SJCRH30 (cell line): ENCODE results near the gene CD40. TPM values are rescaled to one million over a fixed set of nuclear protein-coding genes. Genes with fewer than 3 reads are reported as not detected.
A peak's percentile ranks its signal among the peaks of the same experiment; 100 is the strongest.

ENCODE experiments used
- DNase-seq, 2 experiments: peaks; one replicate each; pipeline ENCODE4 v3.0.0-alpha.2; 2015 to 2020
- H3K27ac ChIP-seq: fragments of 250-450 bp; sonication (Bioruptor Pico); 2 replicates; pipeline ENCODE4 v1.5.1; 2020; ENCODE audit warnings: mild to moderate bottlenecking, moderate library complexity
- H3K27me3 ChIP-seq: fragments of 250-450 bp; sonication (Bioruptor Pico); 2 replicates; pipeline ENCODE4 v1.5.1; 2020; ENCODE audit warnings: mild to moderate bottlenecking, moderate library complexity
- H3K36me3 ChIP-seq: fragments of 250-450 bp; sonication (Bioruptor Pico); 2 replicates; pipeline ENCODE4 v1.5.1; 2020; ENCODE audit warnings: mild to moderate bottlenecking, moderate library complexity
- H3K4me1 ChIP-seq: fragments of 250-450 bp; sonication (Bioruptor Pico); 2 replicates; pipeline ENCODE4 v1.5.1; 2020; ENCODE audit warnings: mild to moderate bottlenecking, moderate library complexity
- H3K4me3 ChIP-seq: fragments of 250-450 bp; sonication (Bioruptor Pico); 2 replicates; pipeline ENCODE4 v1.5.1; 2020; ENCODE audit warnings: mild to moderate bottlenecking, moderate library complexity
- H3K9me3 ChIP-seq: fragments of 250-450 bp; sonication (Bioruptor Pico); replicated peaks from 2 replicates; pipeline ENCODE4 v1.5.1; 2020; ENCODE audit warnings: mild to moderate bottlenecking, moderate library complexity
- total RNA-seq: library from RNA; depleted of rRNA; stranded (reverse); fragments of >200 nt; shearing (Covaris generic); gene quantifications from 2 replicates; pipeline ENCODE4 v1.2.3, GENCODE V29; 2014

Gene CD40
- total RNA-seq, 1 experiment from 2014 or later, result 0.12 TPM

- no peak for DNase-seq
- H3K27ac ChIP-seq, result no peak overlapping the region
- H3K4me1 ChIP-seq, result no peaks in the 10 kb centered on the region
- H3K9me3 ChIP-seq, result no peaks in the 10 kb centered on the region
- peaks cover 13% of the 10 kb centered on the region; the same call in 1 of the 2 replicates for H3K27me3 ChIP-seq
- no peak overlapping the region for H3K4me3 ChIP-seq
- no peaks in the 10 kb centered on the region for H3K36me3 ChIP-seq
Measured at GRCh38 chr20:46122516-46123481, 4.7 kb downstream of the CD40 start.

GRCh38 chr20:46123482-46124245 lies 5.5 kb downstream of the CD40 start:
- Histone ChIP-seq H3K4me3 (no peak overlapping the region), H3K4me1 (no peaks in the 10 kb centered on the region), H3K27ac (no peak overlapping the region), H3K27me3 (peaks cover 13% of the 10 kb centered on the region; the same call in 1 of the 2 replicates), H3K36me3 (no peaks in the 10 kb centered on the region), H3K9me3 (no peaks in the 10 kb centered on the region)
- no peak for DNase-seq

GRCh38 chr20:46126440-46127056 lies 8.4 kb downstream of the CD40 start:
- H3K9me3 ChIP-seq, result no peaks in the 10 kb centered on the region
- no peaks in the 10 kb centered on the region for H3K4me1 ChIP-seq
- H3K27me3 ChIP-seq, result peaks cover 24% of the 10 kb centered on the region; the same call in 1 of the 2 replicates
- DNase-seq, result no peak
- H3K36me3 ChIP-seq, result no peaks in the 10 kb centered on the region
- H3K27ac ChIP-seq, result no peak overlapping the region
- no peak overlapping the region for H3K4me3 ChIP-seq

- DNase-seq, result no peak
- Histone ChIP-seq H3K27ac (no peak overlapping the region), H3K4me3 (no peak overlapping the region), H3K4me1 (no peaks in the 10 kb centered on the region), H3K9me3 (no peaks in the 10 kb centered on the region), H3K36me3 (no peaks in the 10 kb centered on the region), H3K27me3 (peaks cover 24% of the 10 kb centered on the region; the same call in 1 of the 2 replicates)
Measured at GRCh38 chr20:46127396-46128010, 9.4 kb downstream of the CD40 start.

GRCh38 chr20:46128310-46129151 lies 10.4 kb downstream of the CD40 start:
- DNase-seq, result peak; percentile 63 to 74
- Histone ChIP-seq H3K27ac (no peak overlapping the region), H3K4me3 (no peak overlapping the region), H3K9me3 (no peaks in the 10 kb centered on the region), H3K4me1 (no peaks in the 10 kb centered on the region), H3K36me3 (no peaks in the 10 kb centered on the region), H3K27me3 (peaks cover 19% of the 10 kb centered on the region; the same call in 1 of the 2 replicates)

- Histone ChIP-seq H3K27ac (no peak overlapping the region), H3K27me3 (peaks cover 29% of the 10 kb centered on the region)
- no peak for DNase-seq
Measured at GRCh38 chr20:46129955-46130481, 11.9 kb downstream of the CD40 start.

GRCh38 chr20:46130534-46130933 lies 12.4 kb downstream of the CD40 start:
- Histone ChIP-seq H3K27ac (no peak overlapping the region), H3K9me3 (no peaks in the 10 kb centered on the region), H3K36me3 (no peaks in the 10 kb centered on the region), H3K4me3 (no peak overlapping the region), H3K4me1 (no peaks in the 10 kb centered on the region), H3K27me3 (peaks cover 32% of the 10 kb centered on the region)
- no peak for DNase-seq

More at GRCh38 chr20:46129955-46130481, 11.9 kb downstream of the CD40 start:
- Histone ChIP-seq H3K4me1 (no peaks in the 10 kb centered on the region), H3K4me3 (no peak overlapping the region), H3K9me3 (no peaks in the 10 kb centered on the region), H3K36me3 (no peaks in the 10 kb centered on the region)

- Histone ChIP-seq H3K4me3 (no peak overlapping the region), H3K27ac (no peak overlapping the region), H3K4me1 (no peaks in the 10 kb centered on the region), H3K36me3 (no peaks in the 10 kb centered on the region), H3K9me3 (no peaks in the 10 kb centered on the region), H3K27me3 (peaks cover 37% of the 10 kb centered on the region)
- DNase-seq, result no peak
Measured at GRCh38 chr20:46131396-46131795, 13.3 kb downstream of the CD40 start.

GRCh38 chr20:46132705-46133120 lies 14.6 kb downstream of the CD40 start:
- H3K36me3 ChIP-seq, result no peaks in the 10 kb centered on the region
- no peak overlapping the region for H3K27ac ChIP-seq
- DNase-seq, result peak; percentile 73 to 86
- peaks cover 41% of the 10 kb centered on the region for H3K27me3 ChIP-seq
- no peaks in the 10 kb centered on the region for H3K9me3 ChIP-seq
- no peaks in the 10 kb centered on the region for H3K4me1 ChIP-seq
- H3K4me3 ChIP-seq, result no peak overlapping the region

GRCh38 chr20:46133886-46134654 lies 16.0 kb downstream of the CD40 start:
- Histone ChIP-seq H3K4me1 (no peaks in the 10 kb centered on the region), H3K27ac (no peak overlapping the region), H3K9me3 (no peaks in the 10 kb centered on the region), H3K36me3 (no peaks in the 10 kb centered on the region), H3K4me3 (no peak overlapping the region), H3K27me3 (peaks cover 42% of the 10 kb centered on the region)
- DNase-seq, result no peak

GRCh38 chr20:46134716-46135115 lies 16.6 kb downstream of the CD40 start:
- no peaks in the 10 kb centered on the region for H3K36me3 ChIP-seq
- DNase-seq, result no peak
- no peak overlapping the region for H3K27ac ChIP-seq
- H3K4me1 ChIP-seq, result peaks cover under 1% of the 10 kb centered on the region; the same call in 1 of the 2 replicates
- peaks cover 38% of the 10 kb centered on the region for H3K27me3 ChIP-seq
- no peak overlapping the region for H3K4me3 ChIP-seq
- H3K9me3 ChIP-seq, result no peaks in the 10 kb centered on the region

- H3K4me3 ChIP-seq, result no peak overlapping the region
- H3K36me3 ChIP-seq, result no peaks in the 10 kb centered on the region
- peaks cover 35% of the 10 kb centered on the region for H3K27me3 ChIP-seq
- DNase-seq, result no peak
- H3K27ac ChIP-seq, result no peak overlapping the region
- H3K9me3 ChIP-seq, result no peaks in the 10 kb centered on the region
- peaks cover 5% of the 10 kb centered on the region; the same call in 1 of the 2 replicates for H3K4me1 ChIP-seq
Measured at GRCh38 chr20:46135856-46136633, 17.9 kb downstream of the CD40 start.
